Left lung (tissue), 10 donors: ENCODE measurements around the gene ATP6V0A1. TPM values are rescaled to one million over a fixed set of nuclear protein-coding genes. Genes with fewer than 3 reads are reported as not detected.
A peak's percentile ranks its signal among the peaks of the same experiment; 100 is the strongest.

ENCODE experiments used
- ATAC-seq: fragments of 200-7000 bp; cut with Tn5 transposase; one replicate; pipeline ENCODE4 v1.9.1; 2020; ENCODE audit warnings: moderate library complexity
- DNase-seq, 4 donors: peaks; one replicate each; pipeline ENCODE4 v3.0.0-alpha.2; 2013 to 2020
- H3K27ac ChIP-seq, 2 donors: fragments of 200-600 bp; sonication (generic) in 1 of 2; one replicate each; pipeline versions ENCODE4 v1.5.0 to v1.8.0; 2020 to 2021
- H3K27me3 ChIP-seq, 2 donors: fragments of 200-600 bp; sonication (generic) in 1 of 2; one replicate each; pipeline versions ENCODE4 v1.5.0 to v1.8.0; 2020 to 2021
- H3K36me3 ChIP-seq, 2 donors: fragments of 200-600 bp; sonication (generic) in 1 of 2; one replicate each; pipeline versions ENCODE4 v1.5.0 to v1.8.0; 2020 to 2021
- H3K4me1 ChIP-seq, 2 donors: fragments of 200-600 bp; one replicate each; pipeline ENCODE4 v1.8.0; 2021
- H3K4me3 ChIP-seq, 2 donors: fragments of 200-600 bp; sonication (generic) in 1 of 2; one replicate each; pipeline versions ENCODE4 v1.5.0 to v1.8.0; 2020 to 2021; ENCODE audit warnings: mild to moderate bottlenecking in 1 of 2
- H3K9me3 ChIP-seq, 2 donors: fragments of 200-600 bp; sonication (generic) in 1 of 2; one replicate each; pipeline versions ENCODE4 v1.5.0 to v1.8.0; 2020 to 2021
- CTCF ChIP-seq, 2 donors: fragments of 200-600 bp; sonication (generic) in 1 of 2; IDR thresholded peaks; one replicate each; pipeline versions ENCODE4 v1.5.0 to v1.8.0; 2021; ENCODE audit warnings: antibody characterized with exemption in 2 of 2
- intact Hi-C, 2 donors: fragments of 100-400 bp; cut with DNase I; formaldehyde crosslinking; loops; one replicate each; pipeline versions ENCODE4 v1.11.2 to v1.14.2; 2022
- microRNA-seq, 2 donors: library from miRNA; unstranded; fragments of <30 nt; microRNA quantifications; one replicate each; pipeline ENCODE4, GENCODE V29; 2019
- polyA plus RNA-seq, 6 donors: library from polyadenylated mRNA; unstranded; fragments of 120-200 nt; gene quantifications; one replicate each; pipeline ENCODE4 v1.2.1, GENCODE V29; 2013; ENCODE audit not compliant: insufficient read length in 6 of 6
- total RNA-seq, 2 donors: library from RNA; stranded (reverse); fragmentation: NEBNext Ultra II Directional; extraction: Animal tissue kit (Norgen Biotek cat#: 25700); gene quantifications; one replicate each; pipeline ENCODE4 v1.2.1, GENCODE V29; 2021
- donor health status: DM: no; HTN: yes; CAD: no.
- donor health status: DM: no; HTN: no; CAD: no.

The ATP6V0A1 gene
- total and polyA plus RNA-seq, 8 donors: 46.1 to 103 (median 57.3) TPM

GRCh38 chr17:42571435-42572225 lies 113.0 kb downstream of the ATP6V0A1 start:
- H3K36me3 ChIP-seq: peaks cover 0 to 70% of the 10 kb centered on the region in 2 donors
- peak overlapping the region in 1 of 2 donors; percentile 20 for H3K27ac ChIP-seq
- H3K9me3 ChIP-seq: no peaks in the 10 kb centered on the region
- H3K4me1 ChIP-seq: peaks cover 6 to 44% of the 10 kb centered on the region in 2 donors
- intact Hi-C loops: no loop called here
- no peak for TF ChIP-seq CTCF (IDR thresholded peaks at IDR 0.05)
- peak; percentile 38 for ATAC-seq
- DNase-seq: peak in 1 of 4 donors; percentile 70
- no peaks in the 10 kb centered on the region for H3K27me3 ChIP-seq
- H3K4me3 ChIP-seq: no peak overlapping the region

Small RNAs within 50 kb of the gene (microRNA-seq; reads per million reads assigned to microRNA genes)
- gene MIR5010 (9.2 to 9.4 reads per million in 2 donors), gene MIR548AT (0.50 to 1.4 reads per million in 2 donors)

Other genes starting within 250 kb of the ATP6V0A1 start
- 10 to 100 TPM; 41.5 to 70.9 TPM for gene STAT5B, start 182.5 kb upstream of the ATP6V0A1 start, total RNA-seq
- gene STAT5B, start 182.5 kb upstream of the ATP6V0A1 start, polyA plus RNA-seq: 10 to 100 TPM; 49.1 to 67.7 (median 57.4) TPM
- 10 to 100 TPM; 29.3 to 47.4 TPM for gene STAT5A, start 170.4 kb upstream of the ATP6V0A1 start, total RNA-seq
- gene STAT5A, start 170.4 kb upstream of the ATP6V0A1 start, polyA plus RNA-seq: 10 to 100 TPM; 10.3 to 14.4 (median 11.1) TPM
- 100 to 1,000 TPM; 229 to 271 TPM for gene STAT3, start 70.4 kb upstream of the ATP6V0A1 start, total RNA-seq
- 10 to 100 TPM; 75.0 to 95.4 (median 78.5) TPM for gene STAT3, start 70.4 kb upstream of the ATP6V0A1 start, polyA plus RNA-seq
- 100 to 1,000 TPM; 285 to 320 TPM for gene CAVIN1, start 35.6 kb upstream of the ATP6V0A1 start, total RNA-seq
- gene CAVIN1, start 35.6 kb upstream of the ATP6V0A1 start, polyA plus RNA-seq: 100 to 1,000 TPM; 163 to 224 (median 191) TPM
- gene NAGLU, start 77.4 kb downstream of the ATP6V0A1 start, total RNA-seq: 10 to 100 TPM; 41.5 to 56.2 TPM
- 10 to 100 TPM; 10.3 to 19.2 (median 12.8) TPM for gene NAGLU, start 77.4 kb downstream of the ATP6V0A1 start, polyA plus RNA-seq
- 1 to 10 TPM; 1.2 to 1.7 TPM for gene HSD17B1, start 94.0 kb downstream of the ATP6V0A1 start, total RNA-seq
- 1 to 10 TPM; 3.6 to 5.8 (median 4.6) TPM for gene HSD17B1, start 94.0 kb downstream of the ATP6V0A1 start, polyA plus RNA-seq
- 100 to 1,000 TPM in 1 of 2 donors, 10 to 100 TPM in 1; 66.5 to 116 TPM for gene COASY, start 103.3 kb downstream of the ATP6V0A1 start, total RNA-seq
- 10 to 100 TPM; 41.1 to 43.9 (median 42.6) TPM for gene COASY, start 103.3 kb downstream of the ATP6V0A1 start, polyA plus RNA-seq
- gene MLX, start 108.2 kb downstream of the ATP6V0A1 start, total RNA-seq: 10 to 100 TPM; 56.3 to 73.7 TPM
- gene MLX, start 108.2 kb downstream of the ATP6V0A1 start, polyA plus RNA-seq: 10 to 100 TPM; 34.4 to 46.3 (median 40.5) TPM
- 1 to 10 TPM; 6.5 to 7.7 TPM for gene PSMC3IP, start 118.9 kb downstream of the ATP6V0A1 start, total RNA-seq
- 10 to 100 TPM; 15.9 to 21.4 (median 19.3) TPM for gene PSMC3IP, start 118.9 kb downstream of the ATP6V0A1 start, polyA plus RNA-seq
- 10 to 100 TPM; 59.9 to 75.5 TPM for gene RETREG3, start 150.5 kb downstream of the ATP6V0A1 start, total RNA-seq
- gene RETREG3, start 150.5 kb downstream of the ATP6V0A1 start, polyA plus RNA-seq: 10 to 100 TPM; 50.6 to 67.2 (median 59.9) TPM
- 10 to 100 TPM; 42.6 to 63.2 TPM for gene TUBG1, start 150.8 kb downstream of the ATP6V0A1 start, total RNA-seq
- gene TUBG1, start 150.8 kb downstream of the ATP6V0A1 start, polyA plus RNA-seq: 10 to 100 TPM; 31.5 to 42.4 (median 37.2) TPM
- gene TUBG2, start 200.4 kb downstream of the ATP6V0A1 start, total RNA-seq: 10 to 100 TPM; 13.1 to 19.5 TPM
- 10 to 100 TPM; 25.3 to 40.2 (median 32.5) TPM for gene TUBG2, start 200.4 kb downstream of the ATP6V0A1 start, polyA plus RNA-seq
- 10 to 100 TPM; 22.5 to 34.2 TPM for gene PLEKHH3, start 218.1 kb downstream of the ATP6V0A1 start, total RNA-seq
- 10 to 100 TPM; 28.2 to 55.5 (median 36.3) TPM for gene PLEKHH3, start 218.1 kb downstream of the ATP6V0A1 start, polyA plus RNA-seq
- 1 to 10 TPM in 1 of 2 donors, under 1 TPM in 1; 0.55 to 1.2 TPM for gene CCR10, start 223.0 kb downstream of the ATP6V0A1 start, total RNA-seq
- 1 to 10 TPM; 1.1 to 2.0 (median 1.6) TPM for gene CCR10, start 223.0 kb downstream of the ATP6V0A1 start, polyA plus RNA-seq
- 10 to 100 TPM; 11.7 to 15.1 TPM for gene CNTNAP1, start 223.7 kb downstream of the ATP6V0A1 start, total RNA-seq
- 10 to 100 TPM in 3 of 6 donors, 1 to 10 TPM in 3; 7.3 to 15.6 (median 10.3) TPM for gene CNTNAP1, start 223.7 kb downstream of the ATP6V0A1 start, polyA plus RNA-seq